NCI-H1105 treated with DMSO at 0.1 percent for 48 hours (cell line): ENCODE results near the gene PAH.

Source experiments
- DNase-seq: peaks from one replicate; lab custom pipeline; 2025; lab: John Stamatoyannopoulos, UW

PAH gene

GRCh38 chr12:102816816-102817434 lies 100.1 kb downstream of the PAH start:
- DNase-seq = peak; percentile 66

- no peak for DNase-seq
Measured at GRCh38 chr12:102814691-102815367, 102.2 kb downstream of the PAH start.

- DNase-seq = no peak
Measured at GRCh38 chr12:102812344-102812743, 104.7 kb downstream of the PAH start.

- peak; percentile 53 for DNase-seq
Measured at GRCh38 chr12:102811110-102811737, 105.8 kb downstream of the PAH start.

GRCh38 chr12:102808412-102808811 lies 108.6 kb downstream of the PAH start:
- no peak for DNase-seq

GRCh38 chr12:102806592-102806991 lies 110.5 kb downstream of the PAH start:
- DNase-seq = no peak

- DNase-seq = no peak
Measured at GRCh38 chr12:102806110-102806509, 110.9 kb downstream of the PAH start.

- no peak for DNase-seq
Measured at GRCh38 chr12:102800565-102800964, 116.5 kb downstream of the PAH start.

GRCh38 chr12:102799229-102799628 lies 117.8 kb downstream of the PAH start:
- DNase-seq = no peak

GRCh38 chr12:102797528-102797927 lies 119.5 kb downstream of the PAH start:
- DNase-seq = no peak

GRCh38 chr12:102793921-102794320 lies 123.1 kb downstream of the PAH start:
- no peak for DNase-seq
